Gastroesophageal sphincter (tissue), 4 donors: Measurements from ENCODE around the gene KANK2. TPM values are rescaled to one million over a fixed set of nuclear protein-coding genes. Genes with fewer than 3 reads are reported as not detected.

Source experiments
- ATAC-seq: fragments of 150-250 bp; one replicate; pipeline ENCODE4 v1.9.1; 2016; ENCODE audit warnings: mild to moderate bottlenecking, moderate library complexity
- H3K27ac ChIP-seq, 4 donors: fragments of 200-600 bp; sonication (generic) in 3 of 4; 1 replicate in 3 of 4; 2 replicates in 1 of 4; pipeline ENCODE4 v1.5.1; 2016 to 2019
- H3K27me3 ChIP-seq: fragments of 200-600 bp; sonication (generic); one replicate; pipeline ENCODE4 v1.5.1; 2019
- H3K36me3 ChIP-seq, 2 donors: fragments of 200-600 bp; sonication (generic); one replicate each; pipeline ENCODE4 v1.5.1; 2019; ENCODE audit warnings: control low read depth in 1 of 2
- H3K4me1 ChIP-seq, 3 donors: fragments of 200-600 bp; sonication (generic); 1 replicate in 2 of 3; 2 replicates in 1 of 3; pipeline ENCODE4 v1.5.1; 2016 to 2019; ENCODE audit warnings: control low read depth in 2 of 3
- H3K4me3 ChIP-seq, 2 donors: fragments of 200-600 bp; sonication (generic); one replicate each; pipeline ENCODE4 v1.5.1; 2019; ENCODE audit warnings: mild to moderate bottlenecking in 1 of 2, moderate library complexity in 1 of 2
- H3K9me3 ChIP-seq, 3 donors: fragments of 200-600 bp; sonication (generic); one replicate each; pipeline ENCODE4 v1.5.1; 2017 to 2019; ENCODE audit warnings: control low read depth in 2 of 3
- CTCF ChIP-seq, 4 experiments: fragments of 200-600 bp in 2 of 4; fragments of 450-650 bp in 2 of 4; sonication (generic) in 1 of 4; IDR thresholded peaks; one replicate each; pipeline ENCODE4 v1.5.1; 2017 to 2019; ENCODE audit warnings: antibody characterized with exemption in 4 of 4, mild to moderate bottlenecking in 2 of 4, moderate library complexity in 2 of 4
- EP300 ChIP-seq: sonication (generic); formaldehyde crosslinking; IDR thresholded peaks from one replicate; pipeline ENCODE4 v1.6.1; 2017; ENCODE audit warnings: antibody characterized with exemption, mild to moderate bottlenecking
- POLR2A ChIP-seq, 2 donors: fragments of 450-650 bp; IDR thresholded peaks; one replicate each; pipeline ENCODE4 v1.6.1; 2017; ENCODE audit warnings: antibody characterized with exemption in 2 of 2, mild to moderate bottlenecking in 2 of 2, moderate library complexity in 1 of 2
- POLR2AphosphoS5 ChIP-seq: sonication (generic); formaldehyde crosslinking; IDR thresholded peaks from one replicate; pipeline ENCODE4 v1.6.1; 2017; ENCODE audit warnings: antibody characterized with exemption
- whole genome bisulfite sequencing, 2 donors: methylation state at CpG; one replicate each; pipeline ENCODE4 v1.1.5; 2018; ENCODE audit warnings: low coverage in 1 of 2; 5-methylcytosine and 5-hydroxymethylcytosine counted together
- total RNA-seq, 4 donors: library from RNA; depleted of rRNA; stranded (reverse); fragments of >200 nt; gene quantifications; one replicate each; pipeline ENCODE4 v1.1.0, GENCODE V29; 2016

The KANK2 gene
- total RNA-seq, 4 donors from 2014 or later: 913 to 1,808 (median 1,065) TPM

DNA sequence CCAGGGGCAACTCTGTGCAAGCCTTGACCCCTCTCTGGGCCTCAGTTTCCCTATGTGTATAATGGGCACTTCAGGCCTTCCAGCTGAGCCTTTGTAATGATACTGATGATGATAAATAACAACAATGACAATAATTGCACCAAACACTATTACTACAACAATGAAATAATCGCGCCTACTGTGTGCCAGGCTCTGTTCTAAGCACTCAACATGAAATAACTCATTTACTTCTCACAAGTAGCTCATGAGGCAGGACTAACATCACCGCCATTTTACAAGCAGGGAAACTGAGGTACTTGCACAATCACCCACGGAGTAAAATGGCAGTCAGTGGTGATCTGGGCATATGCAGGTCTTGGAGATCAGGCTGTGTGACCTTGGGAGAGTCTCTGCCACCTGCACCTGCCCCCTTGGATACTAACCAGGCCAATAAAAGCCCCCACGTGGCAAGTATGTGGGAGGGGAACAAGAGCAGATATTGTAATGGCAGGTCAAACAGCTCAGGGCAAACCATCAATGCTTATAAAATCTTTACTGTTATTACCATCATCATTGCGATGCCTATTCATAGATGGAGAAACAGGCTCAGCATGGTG is 41.5 kb upstream of the KANK2 start:
- Histone ChIP-seq H3K36me3 (peaks cover 0 to 92% of the 10 kb centered on the region in 2 donors), H3K4me3 (no peak overlapping the region), H3K27me3 (no peaks in the 10 kb centered on the region), H3K4me1 (peaks cover 0 to 10% (median 0%) of the 10 kb centered on the region in 3 donors), H3K9me3 (peaks cover 0 to 10% (median 0%) of the 10 kb centered on the region in 3 donors), H3K27ac (no peak overlapping the region)
- WGBS, 2 donors: 90 to 96% methylated on average over 6 of the region's 6 CpGs
- TF ChIP-seq EP300: no peak
- TF ChIP-seq CTCF (IDR thresholded peaks at IDR 0.05): no peak
- TF ChIP-seq POLR2AphosphoS5: no peak
- TF ChIP-seq POLR2A (IDR thresholded peaks at IDR 0.05): no peak
- no peak for ATAC-seq

DNA sequence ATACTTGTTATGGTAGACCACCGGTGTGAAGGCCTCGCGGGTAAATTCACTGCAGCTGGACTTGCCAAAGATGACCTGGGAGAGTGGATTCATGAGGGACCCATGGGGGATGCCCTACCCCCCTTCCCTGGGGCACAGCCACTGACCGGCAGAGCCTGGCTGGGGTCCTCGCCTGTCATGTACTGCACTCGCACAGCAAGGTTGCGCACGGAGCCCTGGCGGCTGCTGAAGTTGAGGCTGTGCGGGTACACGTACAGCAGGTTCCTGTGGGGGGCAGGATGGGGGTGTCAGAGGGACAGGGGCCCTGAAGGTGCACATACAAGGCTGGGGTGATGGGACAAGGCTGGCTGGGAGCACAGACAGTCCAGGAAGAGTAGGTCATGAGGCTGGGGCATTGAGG is 40.7 kb upstream of the KANK2 start:
- 84% methylated on average over 3 of the region's 11 CpGs; no CpG with 5 or more reads in 1 of the 2 donors for WGBS, 2 donors
- H3K27me3 ChIP-seq: no peaks in the 10 kb centered on the region
- H3K9me3 ChIP-seq: peaks cover 0 to 10% (median 0%) of the 10 kb centered on the region in 3 donors
- peaks cover 0 to 1% (median 0%) of the 10 kb centered on the region in 3 donors for H3K4me1 ChIP-seq
- no peak overlapping the region for H3K27ac ChIP-seq
- no peak overlapping the region for H3K4me3 ChIP-seq
- no peak for TF ChIP-seq EP300
- TF ChIP-seq POLR2A (IDR thresholded peaks at IDR 0.05): no peak
- TF ChIP-seq CTCF (IDR thresholded peaks at IDR 0.05): no peak
- TF ChIP-seq POLR2AphosphoS5: no peak
- no peak for ATAC-seq
- H3K36me3 ChIP-seq: peaks cover 0 to 98% of the 10 kb centered on the region in 2 donors

DNA sequence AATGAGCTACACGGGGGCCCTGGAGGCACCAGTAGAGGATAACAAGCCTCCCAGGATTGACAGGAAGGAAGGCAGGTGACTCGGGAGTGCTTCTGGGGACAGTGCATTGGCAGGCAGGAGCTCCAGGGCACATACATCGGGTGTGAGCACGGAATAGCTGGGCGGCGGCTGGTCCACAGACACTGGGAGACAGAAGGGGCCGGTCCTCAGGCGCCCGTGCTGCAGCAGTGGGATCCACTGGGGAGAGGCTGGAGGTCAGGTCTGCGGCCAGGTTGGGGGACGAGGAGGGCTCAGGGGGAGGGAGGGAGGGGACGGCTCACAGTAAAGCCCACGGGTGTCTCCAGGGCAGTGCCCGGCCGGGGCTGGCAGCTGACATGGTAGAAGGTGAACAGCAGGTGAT is 40.0 kb upstream of the KANK2 start:
- Histone ChIP-seq H3K36me3 (peaks cover 0 to 98% of the 10 kb centered on the region in 2 donors), H3K27me3 (no peaks in the 10 kb centered on the region), H3K27ac (no peak overlapping the region), H3K4me3 (no peak overlapping the region), H3K4me1 (no peaks in the 10 kb centered on the region), H3K9me3 (peaks cover 0 to 10% (median 0%) of the 10 kb centered on the region in 3 donors)
- TF ChIP-seq POLR2A (IDR thresholded peaks at IDR 0.05) (no peak), EP300 (no peak), POLR2AphosphoS5 (no peak), CTCF (IDR thresholded peaks at IDR 0.05) (no peak)
- WGBS, 2 donors: 71 to 77% methylated on average over 1 to 4 of the region's 15 CpGs
- no peak for ATAC-seq

- TF ChIP-seq CTCF (IDR thresholded peaks at IDR 0.05) (no peak), EP300 (no peak), POLR2AphosphoS5 (no peak), POLR2A (IDR thresholded peaks at IDR 0.05) (no peak)
- Histone ChIP-seq H3K4me1 (no peaks in the 10 kb centered on the region), H3K27me3 (no peaks in the 10 kb centered on the region), H3K36me3 (peaks cover 0 to 98% of the 10 kb centered on the region in 2 donors), H3K9me3 (peaks cover 0 to 10% (median 0%) of the 10 kb centered on the region in 3 donors), H3K27ac (no peak overlapping the region), H3K4me3 (no peak overlapping the region)
- WGBS, 2 donors: 93 to 100% methylated on average over 1 to 3 of the region's 31 CpGs
- no peak for ATAC-seq
These were observed 39.3 kb upstream of the KANK2 start for GRCh38 chr19:11236324-11237301.
